HG03025 (cell line): ENCODE data around the gene LDB3.

Experiments
- ATAC-seq: cut with Tn5 transposase; IDR thresholded peaks from one replicate; pipeline ENCODE4 v1.9.1; 2021; ENCODE audit warnings: mild to moderate bottlenecking, moderate library complexity; ENCODE audit not compliant: unreplicated experiment, low FRiP score

Gene LDB3

GRCh38 chr10:86684331-86685097 lies 16.2 kb downstream of the LDB3 start:
- ATAC-seq: no peak

- no peak for ATAC-seq
Observed at GRCh38 chr10:86685416-86685815, 17.1 kb downstream of the LDB3 start.

GRCh38 chr10:86685893-86686632 lies 17.8 kb downstream of the LDB3 start:
- ATAC-seq: no peak

GRCh38 chr10:86686972-86687371 lies 18.7 kb downstream of the LDB3 start:
- no peak for ATAC-seq

GRCh38 chr10:86687750-86688149 lies 19.4 kb downstream of the LDB3 start:
- no peak for ATAC-seq

GRCh38 chr10:86688398-86688921 lies 20.1 kb downstream of the LDB3 start:
- peak; percentile 59 for ATAC-seq

GRCh38 chr10:86689146-86689545 lies 20.8 kb downstream of the LDB3 start:
- ATAC-seq: no peak

GRCh38 chr10:86690231-86690630 lies 21.9 kb downstream of the LDB3 start:
- no peak for ATAC-seq

GRCh38 chr10:86690657-86691084 lies 22.4 kb downstream of the LDB3 start:
- ATAC-seq: no peak

GRCh38 chr10:86691333-86692022 lies 23.2 kb downstream of the LDB3 start:
- ATAC-seq: no peak

- ATAC-seq: no peak
Observed at GRCh38 chr10:86692023-86692514, 23.8 kb downstream of the LDB3 start.

- ATAC-seq: no peak
Observed at GRCh38 chr10:86692664-86693063, 24.4 kb downstream of the LDB3 start.

- no peak for ATAC-seq
Observed at GRCh38 chr10:86693275-86693674, 25.0 kb downstream of the LDB3 start.

GRCh38 chr10:86693721-86694369 lies 25.5 kb downstream of the LDB3 start:
- ATAC-seq: no peak

GRCh38 chr10:86698207-86698940 lies 30.1 kb downstream of the LDB3 start:
- ATAC-seq: no peak

- no peak for ATAC-seq
Observed at GRCh38 chr10:86699125-86699524, 30.8 kb downstream of the LDB3 start.

- ATAC-seq: no peak
Observed at GRCh38 chr10:86699541-86699940, 31.2 kb downstream of the LDB3 start.

- no peak for ATAC-seq
Observed at GRCh38 chr10:86699991-86700840, 31.9 kb downstream of the LDB3 start.
